GM23338 (cell line): ENCODE results near the gene AP4S1.

ENCODE experiments used
- CREB1 ChIP-seq: fragments of 250-450 bp; sonication (Bioruptor Pico); IDR thresholded peaks from 2 replicates; pipeline ENCODE4 v1.5.0; 2020; ENCODE audit warnings: low read depth, mild to moderate bottlenecking, moderate library complexity
- EZH2 ChIP-seq: fragments of 200-600 bp; sonication (generic); IDR thresholded peaks from one replicate; pipeline ENCODE4 v1.8.0; 2017; ENCODE audit warnings: antibody characterized with exemption, mild to moderate bottlenecking, low read depth; ENCODE audit not compliant: unreplicated experiment
- POLR2AphosphoS5 ChIP-seq: IDR thresholded peaks from 2 replicates; pipeline ENCODE4 v1.6.1; 2016; ENCODE audit warnings: antibody characterized with exemption, low read depth
- TF ChIP-seq, protein P1 (sequence below), 2 experiments: fragments of 200-600 bp in 1 of 2; sonication (generic) in 1 of 2; conservative IDR thresholded peaks; 2 replicates each; pipeline versions ENCODE4 v1.5.1 to v1.6.1; 2016 to 2017; ENCODE audit warnings: antibody characterized with exemption in 2 of 2, low read depth in 2 of 2, mild to moderate bottlenecking in 2 of 2, moderate library complexity in 1 of 2
- TF ChIP-seq, protein P2 (sequence below): IDR thresholded peaks from one replicate; pipeline ENCODE4 v1.6.1; 2018; ENCODE audit warnings: antibody characterized with exemption; ENCODE audit not compliant: unreplicated experiment

DNA sequence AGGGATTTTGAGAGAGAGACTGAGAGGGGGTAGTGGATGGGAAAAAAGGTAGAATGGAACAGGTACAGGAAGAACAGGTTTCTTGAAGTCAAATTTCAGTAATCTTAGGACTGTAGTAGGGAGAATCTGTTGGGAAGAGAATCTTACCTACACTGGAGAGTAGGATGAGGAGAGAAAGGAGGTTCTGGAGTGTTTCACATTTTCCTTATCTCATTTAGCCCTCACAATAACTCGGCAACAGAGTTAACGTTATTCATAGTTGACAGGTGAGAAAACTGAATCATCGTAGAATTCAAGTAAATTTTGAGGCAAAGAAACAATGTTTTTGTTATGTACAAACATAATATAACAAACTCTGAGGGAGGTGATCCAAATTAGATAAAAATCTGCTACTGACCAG lies 17.9 kb downstream of the AP4S1 start:
- TF ChIP-seq, protein P1, sequence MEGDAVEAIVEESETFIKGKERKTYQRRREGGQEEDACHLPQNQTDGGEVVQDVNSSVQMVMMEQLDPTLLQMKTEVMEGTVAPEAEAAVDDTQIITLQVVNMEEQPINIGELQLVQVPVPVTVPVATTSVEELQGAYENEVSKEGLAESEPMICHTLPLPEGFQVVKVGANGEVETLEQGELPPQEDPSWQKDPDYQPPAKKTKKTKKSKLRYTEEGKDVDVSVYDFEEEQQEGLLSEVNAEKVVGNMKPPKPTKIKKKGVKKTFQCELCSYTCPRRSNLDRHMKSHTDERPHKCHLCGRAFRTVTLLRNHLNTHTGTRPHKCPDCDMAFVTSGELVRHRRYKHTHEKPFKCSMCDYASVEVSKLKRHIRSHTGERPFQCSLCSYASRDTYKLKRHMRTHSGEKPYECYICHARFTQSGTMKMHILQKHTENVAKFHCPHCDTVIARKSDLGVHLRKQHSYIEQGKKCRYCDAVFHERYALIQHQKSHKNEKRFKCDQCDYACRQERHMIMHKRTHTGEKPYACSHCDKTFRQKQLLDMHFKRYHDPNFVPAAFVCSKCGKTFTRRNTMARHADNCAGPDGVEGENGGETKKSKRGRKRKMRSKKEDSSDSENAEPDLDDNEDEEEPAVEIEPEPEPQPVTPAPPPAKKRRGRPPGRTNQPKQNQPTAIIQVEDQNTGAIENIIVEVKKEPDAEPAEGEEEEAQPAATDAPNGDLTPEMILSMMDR (conservative IDR thresholded peaks at IDR 0.05; ENCODE audit: low read depth in 2 of 2): no peak
- TF ChIP-seq POLR2AphosphoS5 (no peak), EZH2 (no peak), CREB1 (CRISPR knock-in tag) (no peak)
- TF ChIP-seq, protein P2, sequence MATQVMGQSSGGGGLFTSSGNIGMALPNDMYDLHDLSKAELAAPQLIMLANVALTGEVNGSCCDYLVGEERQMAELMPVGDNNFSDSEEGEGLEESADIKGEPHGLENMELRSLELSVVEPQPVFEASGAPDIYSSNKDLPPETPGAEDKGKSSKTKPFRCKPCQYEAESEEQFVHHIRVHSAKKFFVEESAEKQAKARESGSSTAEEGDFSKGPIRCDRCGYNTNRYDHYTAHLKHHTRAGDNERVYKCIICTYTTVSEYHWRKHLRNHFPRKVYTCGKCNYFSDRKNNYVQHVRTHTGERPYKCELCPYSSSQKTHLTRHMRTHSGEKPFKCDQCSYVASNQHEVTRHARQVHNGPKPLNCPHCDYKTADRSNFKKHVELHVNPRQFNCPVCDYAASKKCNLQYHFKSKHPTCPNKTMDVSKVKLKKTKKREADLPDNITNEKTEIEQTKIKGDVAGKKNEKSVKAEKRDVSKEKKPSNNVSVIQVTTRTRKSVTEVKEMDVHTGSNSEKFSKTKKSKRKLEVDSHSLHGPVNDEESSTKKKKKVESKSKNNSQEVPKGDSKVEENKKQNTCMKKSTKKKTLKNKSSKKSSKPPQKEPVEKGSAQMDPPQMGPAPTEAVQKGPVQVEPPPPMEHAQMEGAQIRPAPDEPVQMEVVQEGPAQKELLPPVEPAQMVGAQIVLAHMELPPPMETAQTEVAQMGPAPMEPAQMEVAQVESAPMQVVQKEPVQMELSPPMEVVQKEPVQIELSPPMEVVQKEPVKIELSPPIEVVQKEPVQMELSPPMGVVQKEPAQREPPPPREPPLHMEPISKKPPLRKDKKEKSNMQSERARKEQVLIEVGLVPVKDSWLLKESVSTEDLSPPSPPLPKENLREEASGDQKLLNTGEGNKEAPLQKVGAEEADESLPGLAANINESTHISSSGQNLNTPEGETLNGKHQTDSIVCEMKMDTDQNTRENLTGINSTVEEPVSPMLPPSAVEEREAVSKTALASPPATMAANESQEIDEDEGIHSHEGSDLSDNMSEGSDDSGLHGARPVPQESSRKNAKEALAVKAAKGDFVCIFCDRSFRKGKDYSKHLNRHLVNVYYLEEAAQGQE: no peak
